Osteocyte (in vitro differentiated cells): ENCODE results near the gene ELP1. TPM values are rescaled to one million over a fixed set of nuclear protein-coding genes. Genes with fewer than 3 reads are reported as not detected.

Experiments used
- DNase-seq: peaks from one replicate; pipeline ENCODE4 v3.0.0; 2021; ENCODE audit warnings: mixed read lengths; ENCODE audit not compliant: unreplicated experiment; ENCODE audit errors: extremely low spot score
- H3K27ac Mint-ChIP-seq: one replicate; pipeline ENCODE4 v1.8.0; 2021; ENCODE audit warnings: mild to moderate bottlenecking, mixed read lengths; ENCODE audit not compliant: unreplicated experiment
- H3K27me3 Mint-ChIP-seq: one replicate; pipeline ENCODE4 v1.8.0; 2021; ENCODE audit warnings: mixed read lengths; ENCODE audit not compliant: unreplicated experiment
- H3K36me3 Mint-ChIP-seq: one replicate; pipeline ENCODE4 v1.8.0; 2021; ENCODE audit warnings: mixed read lengths; ENCODE audit not compliant: unreplicated experiment
- H3K4me1 Mint-ChIP-seq: one replicate; pipeline ENCODE4 v1.8.0; 2021; ENCODE audit warnings: mixed read lengths; ENCODE audit not compliant: unreplicated experiment
- H3K4me3 Mint-ChIP-seq: one replicate; pipeline ENCODE4 v1.8.0; 2021; ENCODE audit warnings: mild to moderate bottlenecking, moderate library complexity, mixed read lengths; ENCODE audit not compliant: unreplicated experiment
- H3K9me3 Mint-ChIP-seq: one replicate; pipeline ENCODE4 v1.8.0; 2021; ENCODE audit warnings: mixed read lengths; ENCODE audit not compliant: unreplicated experiment
- total RNA-seq: library from RNA; stranded (reverse); gene quantifications from 2 replicates; pipeline ENCODE4 v1.2.1, GENCODE V29; 2021
- TF ChIP-seq, protein P1 (sequence below): fragments of 200-600 bp; sonication (generic); IDR thresholded peaks from 2 replicates; pipeline ENCODE4 v1.5.0; 2021; ENCODE audit warnings: antibody characterized with exemption, mild to moderate bottlenecking, moderate library complexity

The ELP1 gene
- total RNA-seq, 1 donor from 2014 or later, result 26.1 TPM

DNA sequence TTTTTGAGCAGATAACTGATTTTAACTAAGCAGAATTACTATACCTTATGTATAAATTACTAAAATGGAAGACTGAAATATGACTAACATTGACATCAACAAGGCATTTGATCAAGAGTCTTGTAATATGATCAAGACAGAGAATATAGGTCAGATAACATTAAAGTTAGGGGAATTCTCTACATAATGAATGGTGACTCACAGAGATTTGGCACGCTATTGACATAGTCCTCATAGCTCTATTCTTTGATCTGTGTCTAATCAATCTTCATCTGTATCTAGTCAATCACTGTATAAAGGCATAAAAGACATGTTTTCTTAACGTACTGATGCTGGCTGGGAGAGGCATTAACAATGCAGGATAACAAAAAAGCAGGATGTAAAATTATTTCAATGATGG, 17.7 kb upstream of the ELP1 start:
- TF ChIP-seq, protein P1, sequence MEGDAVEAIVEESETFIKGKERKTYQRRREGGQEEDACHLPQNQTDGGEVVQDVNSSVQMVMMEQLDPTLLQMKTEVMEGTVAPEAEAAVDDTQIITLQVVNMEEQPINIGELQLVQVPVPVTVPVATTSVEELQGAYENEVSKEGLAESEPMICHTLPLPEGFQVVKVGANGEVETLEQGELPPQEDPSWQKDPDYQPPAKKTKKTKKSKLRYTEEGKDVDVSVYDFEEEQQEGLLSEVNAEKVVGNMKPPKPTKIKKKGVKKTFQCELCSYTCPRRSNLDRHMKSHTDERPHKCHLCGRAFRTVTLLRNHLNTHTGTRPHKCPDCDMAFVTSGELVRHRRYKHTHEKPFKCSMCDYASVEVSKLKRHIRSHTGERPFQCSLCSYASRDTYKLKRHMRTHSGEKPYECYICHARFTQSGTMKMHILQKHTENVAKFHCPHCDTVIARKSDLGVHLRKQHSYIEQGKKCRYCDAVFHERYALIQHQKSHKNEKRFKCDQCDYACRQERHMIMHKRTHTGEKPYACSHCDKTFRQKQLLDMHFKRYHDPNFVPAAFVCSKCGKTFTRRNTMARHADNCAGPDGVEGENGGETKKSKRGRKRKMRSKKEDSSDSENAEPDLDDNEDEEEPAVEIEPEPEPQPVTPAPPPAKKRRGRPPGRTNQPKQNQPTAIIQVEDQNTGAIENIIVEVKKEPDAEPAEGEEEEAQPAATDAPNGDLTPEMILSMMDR, result no peak

DNA sequence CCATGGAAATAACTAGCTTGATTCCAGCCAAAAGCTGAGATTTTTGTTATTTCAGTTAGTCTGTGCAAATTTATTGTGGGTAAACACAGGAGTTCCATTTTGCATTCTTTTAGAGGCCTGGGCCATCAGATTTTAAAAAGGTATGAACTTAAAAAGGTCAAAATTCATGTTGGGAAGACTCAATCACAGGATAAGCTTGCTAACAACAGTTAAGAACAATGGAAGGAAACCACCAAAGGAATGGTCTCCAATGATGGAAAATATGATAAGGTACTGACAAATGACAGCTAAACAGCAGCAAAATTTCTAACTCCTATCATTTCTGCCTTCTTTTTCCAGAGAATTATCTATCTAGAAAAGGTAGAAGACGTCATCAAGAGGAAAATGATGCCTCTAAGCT, 16.2 kb upstream of the ELP1 start:
- Mint-ChIP-seq H3K27ac (no peak overlapping the region), H3K4me1 (peaks cover 2% of the 10 kb centered on the region), H3K9me3 (no peaks in the 10 kb centered on the region), H3K36me3 (peaks cover 16% of the 10 kb centered on the region), H3K27me3 (no peaks in the 10 kb centered on the region), H3K4me3 (no peak overlapping the region)
- DNase-seq, result no peak
- TF ChIP-seq, protein P1, result no peak

More for the DNA sequence above, 17.7 kb upstream of the ELP1 start:
- no peak for DNase-seq
- Mint-ChIP-seq H3K27ac (no peak overlapping the region), H3K27me3 (no peaks in the 10 kb centered on the region), H3K4me3 (no peak overlapping the region), H3K9me3 (no peaks in the 10 kb centered on the region), H3K36me3 (peaks cover 12% of the 10 kb centered on the region), H3K4me1 (peaks cover 2% of the 10 kb centered on the region)

DNA sequence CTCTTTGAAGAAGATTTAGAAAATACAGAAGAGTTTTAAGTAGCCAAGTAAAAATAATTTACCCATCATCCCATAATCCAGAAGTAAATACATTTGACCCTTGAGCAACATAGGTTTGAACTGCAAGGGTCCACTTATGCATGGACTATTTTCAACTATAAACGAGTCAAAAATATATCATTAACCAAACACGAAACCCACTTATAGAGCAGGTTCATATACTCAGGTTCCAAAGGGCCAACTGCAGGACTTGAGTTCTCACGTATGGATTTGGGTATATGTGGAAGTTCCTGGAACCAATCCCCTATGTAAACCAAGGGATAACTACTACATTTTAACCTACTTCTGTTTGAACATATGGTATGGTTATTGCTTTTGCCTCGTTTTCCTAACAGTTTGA, 6.1 kb upstream of the ELP1 start:
- Mint-ChIP-seq H3K27me3 (no peaks in the 10 kb centered on the region), H3K36me3 (peaks cover 33% of the 10 kb centered on the region), H3K27ac (no peak overlapping the region), H3K4me1 (peaks cover 10% of the 10 kb centered on the region), H3K9me3 (no peaks in the 10 kb centered on the region), H3K4me3 (no peak overlapping the region)
- DNase-seq, result no peak
- TF ChIP-seq, protein P1, result no peak

DNA sequence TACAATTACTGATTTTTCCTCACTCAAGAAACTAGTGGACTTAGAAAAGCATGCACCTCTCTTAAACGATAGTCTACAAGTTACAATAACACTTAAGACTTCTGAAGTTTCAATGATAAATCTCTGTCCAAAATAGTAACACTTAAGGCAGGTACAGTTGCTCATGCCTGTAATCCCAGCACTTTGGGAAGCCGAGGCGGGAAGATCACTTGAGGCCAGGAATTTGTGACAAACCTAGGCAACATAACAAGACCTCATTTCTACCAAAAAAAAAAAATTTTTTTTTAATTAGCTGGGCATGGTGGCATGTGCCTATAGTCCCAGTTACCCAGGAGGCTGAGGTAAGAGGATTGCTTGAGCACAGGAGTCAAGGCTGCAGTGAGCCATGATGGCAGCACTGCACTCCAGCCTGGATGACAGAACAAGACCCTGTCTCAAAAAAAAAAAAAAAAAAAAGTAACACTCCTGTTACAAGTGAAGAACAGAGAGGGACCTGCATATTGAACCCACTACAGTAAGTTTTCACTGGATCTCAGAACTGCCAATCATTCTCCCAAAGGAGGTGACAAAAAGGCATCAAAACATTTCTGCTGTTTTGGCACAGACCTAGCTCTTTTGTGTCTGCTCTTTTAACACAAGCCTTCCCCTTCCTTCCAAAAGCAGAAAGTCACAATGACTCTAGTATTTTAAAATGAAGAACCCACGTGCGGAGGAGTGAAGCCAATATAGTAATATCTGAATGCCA, 3.8 kb upstream of the ELP1 start:
- DNase-seq, result no peak
- H3K27ac Mint-ChIP-seq, result peak overlapping the region; percentile 10
- H3K27me3 Mint-ChIP-seq, result no peaks in the 10 kb centered on the region
- H3K36me3 Mint-ChIP-seq, result peaks cover 26% of the 10 kb centered on the region
- H3K4me3 Mint-ChIP-seq, result no peak overlapping the region
- TF ChIP-seq, protein P1, result no peak
- no peaks in the 10 kb centered on the region for H3K9me3 Mint-ChIP-seq
- H3K4me1 Mint-ChIP-seq, result peaks cover 19% of the 10 kb centered on the region

DNA sequence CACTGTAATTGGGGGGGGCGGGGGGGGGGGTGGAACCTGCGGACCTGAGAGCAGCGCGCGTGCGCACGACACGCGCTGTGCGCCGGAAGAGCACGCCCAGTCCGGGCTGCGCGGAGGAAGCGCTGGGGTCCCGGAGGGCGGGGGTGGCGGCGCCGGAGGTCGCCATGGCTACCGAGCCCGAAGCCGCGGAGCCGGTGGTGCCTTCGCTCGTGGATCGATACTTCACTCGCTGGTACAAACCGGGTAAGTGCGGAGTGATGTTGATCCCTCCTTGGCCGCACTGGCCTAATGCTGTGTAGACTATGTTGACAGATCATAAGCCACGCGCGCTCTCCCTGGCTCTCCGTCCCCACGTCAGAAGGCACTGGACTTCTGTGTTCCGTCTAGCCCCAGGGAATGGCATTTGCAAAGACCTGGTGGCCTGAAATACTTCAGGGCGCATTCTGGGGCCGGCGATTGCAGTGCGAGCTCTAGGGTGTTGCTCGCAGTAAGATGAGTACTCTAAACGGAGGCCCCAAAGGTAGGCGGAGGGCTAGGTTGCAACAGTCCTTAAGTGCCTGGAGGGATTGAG, 484 bp upstream of the ELP1 start, which contains the start of gene ABITRAM:
TSS of gene ABITRAM (plus strand) at position 78 of the 571 bp plus-strand sequence. CDS start at position 165, 87 bp downstream.
- H3K4me1 Mint-ChIP-seq, result peaks cover 33% of the 10 kb centered on the region
- TF ChIP-seq, protein P1, result no peak
- peak within 1 kb of the TSS; percentile 99 for H3K4me3 Mint-ChIP-seq
- DNase-seq, result peak; percentile 90
- H3K27me3 Mint-ChIP-seq, result no peaks in the 10 kb centered on the region
- peak within 1 kb of the TSS; percentile 96 for H3K27ac Mint-ChIP-seq
- H3K36me3 Mint-ChIP-seq, result peaks cover 11% of the 10 kb centered on the region
- no peaks in the 10 kb centered on the region for H3K9me3 Mint-ChIP-seq
